HTR-8/SVneo (cell line): ENCODE measurements around the gene SETD1A.
"Not testable (repeated sequence)": the region's sequence is repeated elsewhere in the genome, so short reads cannot be mapped to it uniquely, and the experiment has no call there.

Experiments used
- DNase-seq: peaks from one replicate; pipeline ENCODE4 v3.0.0; 2011; ENCODE audit warnings: low spot score, mixed read lengths; ENCODE audit not compliant: insufficient read length
- FAIRE-seq: peaks from 2 replicates; lab custom pipeline; 2011; peaks lifted over from hg19 to GRCh38; lab: Jason Lieb, UNC

SETD1A gene

DNA sequence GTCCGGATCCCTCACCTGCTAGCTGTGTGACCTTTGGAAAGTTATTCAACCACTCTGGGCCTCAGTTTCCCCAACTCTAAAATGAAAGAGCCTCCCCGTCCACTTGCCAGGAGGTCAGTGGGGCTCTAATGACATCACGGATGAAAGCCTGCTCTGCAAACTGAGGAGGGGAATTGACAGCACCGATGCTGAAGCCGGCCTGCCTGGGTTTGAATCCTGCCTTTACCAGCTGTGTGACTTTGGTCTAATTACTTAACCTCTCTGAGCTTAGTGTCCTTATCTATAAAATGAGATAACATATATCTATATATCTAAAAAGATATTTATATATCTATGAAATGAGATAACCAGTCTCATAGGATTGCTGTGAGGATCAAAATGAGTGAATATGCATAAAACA, 51.0 kb downstream of the SETD1A start:
- no peak for FAIRE-seq

DNA sequence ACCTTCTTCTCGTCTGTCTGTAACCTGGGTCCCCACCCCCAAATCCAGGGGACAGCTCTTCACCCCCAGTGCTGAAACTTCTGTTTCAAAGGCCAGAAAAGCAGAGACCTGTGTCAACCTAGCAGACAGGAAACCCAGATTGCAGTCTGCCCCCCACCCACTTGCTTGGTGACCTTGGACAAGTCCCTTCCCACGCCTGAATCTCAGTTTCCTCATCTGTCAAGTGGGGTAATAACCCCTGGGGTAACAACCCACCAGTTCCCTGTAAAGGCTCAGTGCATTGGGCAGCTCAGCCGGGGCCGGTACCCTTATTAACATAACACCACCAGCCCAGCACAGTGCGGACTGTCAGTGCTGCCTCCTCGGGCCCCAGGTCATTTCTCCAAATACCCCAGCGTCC, 51.6 kb downstream of the SETD1A start:
- FAIRE-seq = no peak
- DNase-seq = no peak

More for the DNA sequence above, 51.0 kb downstream of the SETD1A start:
- no peak for DNase-seq

DNA sequence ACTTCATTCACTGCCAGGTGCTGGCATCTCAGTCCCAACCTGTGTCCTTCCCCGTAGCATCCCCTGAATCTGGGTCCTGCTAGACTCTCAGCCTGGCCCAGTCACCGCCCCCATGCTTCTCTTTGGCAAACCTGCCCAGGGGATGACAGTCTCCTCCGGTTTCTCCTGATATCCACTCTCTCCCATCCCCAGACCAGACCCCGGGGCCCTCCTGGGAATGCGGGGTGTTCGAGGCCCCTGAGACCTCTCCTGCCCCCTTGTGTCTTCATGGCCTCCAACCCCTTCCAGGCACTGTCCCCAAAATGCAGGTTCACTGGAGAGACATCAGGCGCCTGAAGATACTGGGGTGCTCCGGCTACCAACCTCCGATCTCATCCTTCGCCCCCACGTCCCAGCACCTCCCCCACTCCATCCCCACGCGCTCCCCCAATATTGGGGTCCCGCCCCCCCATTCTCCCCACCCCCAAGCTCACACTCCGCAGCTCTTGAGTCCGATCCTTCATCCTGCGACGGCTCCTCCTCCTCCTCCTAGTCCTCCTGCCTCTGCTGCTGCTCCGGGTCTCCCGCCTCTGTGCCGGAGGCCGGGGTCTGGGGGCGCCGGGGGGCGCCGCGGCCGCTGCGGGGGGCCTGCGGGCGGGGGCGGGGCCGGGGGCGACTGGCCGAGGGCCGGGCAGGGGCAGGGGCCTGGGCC, 52.5 kb downstream of the SETD1A start:
- FAIRE-seq (no peak), DNase-seq (peak; percentile 41)

DNA sequence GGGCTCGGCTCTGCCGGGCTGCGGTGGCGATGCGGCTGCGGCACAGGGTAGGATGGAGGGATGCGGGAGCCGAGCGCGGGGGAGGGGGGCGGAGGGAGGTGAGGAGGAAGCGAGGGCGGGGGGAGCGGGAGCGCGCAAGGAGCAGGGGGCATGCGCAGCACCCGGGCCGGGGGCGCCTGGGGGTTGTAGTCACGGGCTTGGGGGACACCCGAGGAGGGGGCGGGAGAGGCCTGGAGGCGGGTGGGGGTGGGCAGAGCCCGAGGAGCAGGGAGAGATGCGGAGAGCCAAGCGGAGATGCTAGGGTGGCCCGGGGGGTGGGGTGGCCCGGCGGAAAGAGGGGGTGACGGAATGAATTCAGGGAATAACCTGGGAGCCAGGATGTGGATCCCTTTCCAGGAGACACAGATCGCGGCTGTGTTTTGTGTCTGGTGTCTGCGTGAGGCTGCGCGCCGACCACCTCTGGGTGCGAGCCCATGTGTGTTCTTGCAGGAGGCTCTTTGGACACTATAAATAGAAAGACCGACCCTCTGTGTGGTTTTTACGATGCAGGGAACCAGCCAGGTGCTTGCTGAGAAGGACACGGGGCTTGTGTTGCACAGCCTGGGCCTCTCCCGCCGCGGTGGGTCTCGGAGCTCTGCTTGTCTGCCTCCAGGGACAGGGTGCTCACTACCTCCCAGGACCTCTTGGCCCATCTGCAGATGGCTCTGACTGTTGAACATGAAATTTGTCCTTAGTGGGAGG, 53.2 kb downstream of the SETD1A start, which contains the start of gene STX1B:
TSS of gene STX1B (minus strand) at position 54 of the 741 bp plus-strand sequence. CDS start 242 bp downstream, outside the sequence.
- DNase-seq (peak; percentile 72), FAIRE-seq (peak; percentile 78)

DNA sequence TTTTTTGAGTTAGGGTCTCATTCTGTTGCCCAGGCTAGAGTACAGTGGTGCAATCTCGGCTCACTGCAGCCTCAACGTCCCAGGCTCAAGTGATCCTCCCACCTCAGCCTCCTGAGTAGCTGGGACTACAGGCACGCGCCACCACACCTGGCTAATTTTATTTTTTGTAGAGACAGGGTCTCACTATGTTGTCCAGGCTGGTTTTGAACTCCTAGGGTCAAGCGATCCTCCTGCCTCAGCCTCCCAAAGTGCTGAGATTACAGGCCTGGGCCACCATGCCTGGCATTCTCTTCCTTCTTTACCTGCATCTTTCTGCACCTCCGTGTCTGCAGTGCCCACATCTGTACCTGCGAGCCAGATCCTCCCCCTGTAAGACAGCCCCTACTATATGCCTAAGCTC, 54.3 kb downstream of the SETD1A start:
- DNase-seq, FAIRE-seq: not testable (repeated sequence)

DNA sequence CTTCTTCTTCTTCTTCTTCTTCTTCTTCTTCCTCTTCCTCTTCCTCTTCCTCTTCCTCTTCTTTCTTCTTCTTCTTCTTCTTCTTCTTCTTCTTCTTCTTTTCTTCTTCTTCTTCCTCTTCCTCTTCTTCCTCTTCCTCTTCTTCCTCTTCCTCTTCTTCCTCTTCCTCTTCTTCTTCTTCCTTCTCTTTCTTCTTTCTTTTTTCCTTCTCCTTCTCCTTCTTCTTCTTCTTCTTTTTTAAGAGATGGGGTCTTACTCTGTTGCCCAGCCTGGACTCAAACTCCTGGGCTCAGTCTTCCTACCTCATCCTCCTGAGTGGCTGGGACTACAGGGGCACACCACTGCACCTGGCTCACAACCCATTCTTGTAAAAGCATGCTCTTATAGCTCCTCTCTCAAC, 55.7 kb downstream of the SETD1A start:
- not testable (repeated sequence) for FAIRE-seq

DNA sequence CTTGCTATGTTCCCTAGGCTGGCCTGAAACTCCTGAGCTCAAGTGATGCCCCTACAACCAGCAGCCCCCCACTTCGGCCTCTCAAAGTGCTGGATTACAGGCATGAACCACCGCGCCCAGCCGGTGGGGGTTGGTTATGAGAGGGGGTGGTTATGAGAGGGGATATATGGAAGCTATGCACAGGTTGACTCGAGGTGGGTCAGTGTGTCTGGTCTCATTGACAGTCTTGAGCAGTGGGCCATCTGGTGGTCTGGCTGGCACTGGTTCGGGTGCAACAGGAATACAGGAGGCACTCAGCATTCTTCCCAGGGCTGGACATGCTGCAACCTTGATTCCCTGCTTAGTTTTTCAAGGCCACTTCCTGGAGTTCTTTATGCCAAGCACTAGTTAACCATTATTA, 58.5 kb downstream of the SETD1A start:
- peak; percentile 42 for FAIRE-seq

More for the DNA sequence above, 55.7 kb downstream of the SETD1A start:
- not testable (repeated sequence) for DNase-seq

GRCh38 chr16:31017756-31018155, 60.2 kb downstream of the SETD1A start:
- DNase-seq, FAIRE-seq: not testable (repeated sequence)

More for the DNA sequence above, 58.5 kb downstream of the SETD1A start:
- DNase-seq = no peak

GRCh38 chr16:31020536-31020935, 63.0 kb downstream of the SETD1A start:
- no peak for DNase-seq
- no peak for FAIRE-seq

DNA sequence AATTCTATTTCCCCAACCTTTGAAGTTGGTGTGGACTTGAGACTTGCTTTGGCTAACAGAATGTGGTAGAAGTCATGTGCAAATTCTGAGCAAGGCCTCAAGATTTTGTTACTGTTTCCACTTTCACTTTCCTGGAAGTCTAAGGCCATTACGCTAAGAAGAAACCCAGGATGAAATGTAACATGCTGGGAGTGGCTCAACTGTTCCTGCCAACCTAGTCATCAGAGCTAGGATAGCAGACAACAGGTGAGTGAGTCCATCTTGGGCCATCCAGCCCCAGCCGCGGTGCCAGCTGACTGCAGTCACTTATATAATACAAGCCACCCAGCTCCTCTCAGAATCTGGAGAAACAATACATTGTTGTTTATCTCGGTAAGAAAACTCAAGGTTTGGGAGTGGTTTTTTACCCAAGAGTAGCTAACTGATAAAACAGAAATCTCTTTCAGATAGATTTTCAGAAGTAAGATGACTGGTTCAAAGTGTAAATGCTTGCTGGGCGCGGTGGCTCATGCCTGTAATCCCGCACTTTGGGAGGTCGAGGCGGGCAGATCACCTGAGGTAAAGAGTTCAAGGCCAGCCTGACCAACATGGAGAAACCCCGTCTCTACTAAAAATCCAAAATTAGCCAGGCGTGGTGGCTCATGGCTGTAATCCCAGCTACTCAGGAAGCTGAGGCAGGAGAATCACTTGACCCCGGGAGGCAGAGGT, 65.1 kb downstream of the SETD1A start:
- DNase-seq (no peak), FAIRE-seq (no peak)

DNA sequence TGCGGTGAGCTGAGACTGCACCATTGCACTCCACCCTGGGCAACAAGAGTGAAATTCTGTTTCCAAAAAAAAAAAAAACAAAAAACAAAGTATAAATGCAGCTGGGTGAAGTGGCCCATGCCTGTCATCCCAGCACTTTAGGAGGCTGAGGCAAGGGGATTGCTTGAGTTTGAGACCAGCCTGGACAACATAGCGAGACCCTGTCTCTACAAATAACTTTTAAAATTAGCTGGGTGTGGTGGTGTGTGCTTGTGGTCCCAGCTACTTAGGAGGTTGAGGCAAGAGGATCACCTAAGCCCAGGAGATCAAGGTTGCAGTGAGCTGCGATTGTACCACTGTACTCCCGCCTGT, 65.7 kb downstream of the SETD1A start:
- FAIRE-seq (no peak), DNase-seq (no peak)

DNA sequence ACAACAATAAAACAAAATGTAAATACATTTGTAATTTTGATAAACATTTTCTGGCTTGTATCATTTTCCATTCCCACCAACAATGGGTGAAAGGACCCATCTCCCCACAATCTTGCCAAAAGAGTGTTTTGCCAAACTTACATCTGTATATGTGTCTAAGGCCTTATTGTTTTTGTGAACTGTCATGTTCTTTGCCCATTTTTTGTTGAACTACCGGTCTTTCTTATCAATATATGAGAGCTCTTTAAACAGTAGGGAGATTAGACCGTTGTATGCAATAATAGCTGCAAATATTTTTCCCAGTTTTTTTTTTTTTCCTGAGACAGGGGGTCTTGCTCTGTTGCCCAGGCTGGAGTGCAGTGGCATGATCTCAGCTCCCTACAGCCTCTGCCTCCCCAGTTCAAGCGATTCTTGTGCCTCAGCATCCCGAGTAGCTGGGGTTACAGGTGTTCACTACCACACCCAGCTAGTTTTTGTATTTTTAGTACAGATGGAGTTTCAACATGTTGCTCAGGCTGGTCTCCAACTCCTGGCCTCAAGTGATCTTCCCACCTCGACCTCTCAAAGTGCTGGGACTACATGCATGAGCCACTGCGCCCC, 66.2 kb downstream of the SETD1A start:
- no peak for FAIRE-seq
- no peak for DNase-seq

DNA sequence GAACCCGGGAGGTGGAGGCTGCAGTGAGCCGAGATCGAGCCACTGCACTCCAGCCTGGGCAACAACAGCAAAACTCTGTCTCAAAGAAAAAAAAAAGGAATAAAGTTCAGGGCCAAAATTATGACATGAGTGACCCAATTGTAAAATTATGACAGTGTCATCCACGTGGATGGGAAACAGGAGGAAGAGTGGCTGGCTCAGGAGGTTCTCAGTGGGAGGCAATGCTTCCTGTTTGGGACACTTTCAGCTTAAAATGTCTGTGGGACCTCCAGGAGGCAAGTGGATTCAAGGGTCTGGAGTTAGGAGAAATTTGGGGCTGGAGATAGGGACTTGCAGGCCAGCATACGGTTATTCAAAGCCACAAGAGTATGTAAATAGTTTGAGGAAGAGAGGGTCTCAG, 67.8 kb downstream of the SETD1A start:
- no peak for DNase-seq
- FAIRE-seq = no peak

- DNase-seq (no peak), FAIRE-seq (no peak)
Observed at GRCh38 chr16:31029272-31029671, 71.7 kb downstream of the SETD1A start.

DNA sequence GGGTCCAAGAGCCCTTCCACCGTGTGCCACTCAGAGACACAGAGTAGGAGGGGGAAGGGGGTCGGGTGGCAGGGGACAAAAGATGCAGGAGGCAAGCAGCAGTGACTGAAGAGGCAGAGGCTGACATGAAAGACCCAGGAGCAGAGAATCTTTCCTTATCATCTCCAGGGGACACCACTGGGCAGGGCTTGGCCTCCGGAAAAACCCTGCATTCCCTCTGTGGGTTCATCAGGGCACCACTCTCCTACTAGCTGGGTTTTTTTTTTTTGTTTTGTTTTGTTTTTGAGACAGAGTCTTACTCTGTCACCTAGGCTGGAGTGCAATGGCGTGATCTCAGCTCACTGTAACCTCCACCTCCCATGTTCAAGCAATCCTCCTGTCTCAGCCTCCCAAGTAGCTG, 73.7 kb downstream of the SETD1A start:
- no peak for DNase-seq
- no peak for FAIRE-seq

GRCh38 chr16:31032736-31033708, 75.5 kb downstream of the SETD1A start, which contains the start of gene STX4:
TSS of gene STX4 (plus strand) at chr16:31033558. CDS start at chr16:31033806, 248 bp downstream.
- FAIRE-seq = peak; percentile 98
- DNase-seq = peak; percentile 98

DNA sequence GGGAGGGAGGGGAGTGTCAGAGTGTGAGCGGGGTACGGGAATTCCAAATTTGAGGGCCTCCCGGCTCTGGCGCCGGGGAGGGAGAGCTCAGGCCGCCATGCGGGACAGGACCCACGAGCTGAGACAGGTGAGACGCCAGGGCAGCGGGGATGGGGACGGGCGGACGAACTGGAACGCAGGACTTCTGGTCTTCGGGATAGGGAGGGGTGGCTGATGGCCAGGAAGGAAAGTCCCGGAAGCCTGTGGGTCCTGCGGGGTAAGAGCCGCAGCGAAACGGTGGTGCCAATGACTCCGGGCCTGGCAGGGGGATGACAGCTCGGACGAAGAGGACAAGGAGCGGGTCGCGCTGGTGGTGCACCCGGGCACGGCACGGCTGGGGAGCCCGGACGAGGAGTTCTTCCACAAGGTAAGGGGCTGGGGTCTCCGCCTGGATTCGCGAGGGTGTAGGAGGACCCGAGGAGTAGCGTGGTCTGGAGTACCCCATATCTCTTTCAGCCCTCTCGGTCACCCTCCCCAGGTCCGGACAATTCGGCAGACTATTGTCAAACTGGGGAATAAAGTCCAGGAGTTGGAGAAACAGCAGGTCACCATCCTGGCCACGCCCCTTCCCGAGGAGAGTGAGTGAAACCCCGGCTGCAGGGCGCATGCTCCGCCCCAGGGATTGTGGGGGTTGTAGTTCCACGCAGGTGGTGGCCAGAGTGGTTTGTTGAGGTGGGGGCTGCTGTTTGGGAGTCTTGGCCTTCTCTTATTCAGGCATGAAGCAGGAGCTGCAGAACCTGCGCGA, 76.3 kb downstream of the SETD1A start:
- peak; percentile 99 for DNase-seq
- no peak for FAIRE-seq
